HepG2 (cell line): ENCODE results near the gene MAP3K19. TPM values are rescaled to one million over a fixed set of nuclear protein-coding genes. Genes with fewer than 3 reads are reported as not detected.
A peak's percentile ranks its signal among the peaks of the same experiment; 100 is the strongest.

ENCODE experiments used
- ARHGAP35 ChIP-seq: sonication (generic); formaldehyde crosslinking; IDR thresholded peaks from 2 replicates; pipeline ENCODE4 v1.9.0; 2022; ENCODE audit warnings: mild to moderate bottlenecking, inconsistent platforms, moderate library complexity, missing genetic modification reagents, borderline replicate concordance
- FOXK1 ChIP-seq: sonication (generic); formaldehyde crosslinking; IDR thresholded peaks from 2 replicates; pipeline ENCODE4 v1.4.0; 2020; ENCODE audit warnings: low read depth, missing genetic modification reagents, borderline replicate concordance
- HHEX ChIP-seq: IDR thresholded peaks from 2 replicates; pipeline ENCODE4 v1.6.1; 2016; ENCODE audit warnings: control low read depth
- KAT2B ChIP-seq: fragments of 150-350 bp; IDR thresholded peaks from 2 replicates; pipeline ENCODE4 v1.6.1; 2014; ENCODE audit warnings: low read depth, low read length, borderline replicate concordance
- KLF11 ChIP-seq: IDR thresholded peaks from 2 replicates; pipeline ENCODE4 v1.6.1; 2016; ENCODE audit warnings: missing compliant biosample characterization
- KLF15 ChIP-seq: sonication (generic); formaldehyde crosslinking; IDR thresholded peaks from 2 replicates; pipeline ENCODE4 v1.8.1; 2023; ENCODE audit warnings: borderline replicate concordance, mild to moderate bottlenecking, inconsistent platforms, missing genetic modification reagents, mixed read lengths
- KLF9 ChIP-seq: IDR thresholded peaks from 2 replicates; pipeline ENCODE4 v1.6.1; 2016; ENCODE audit warnings: low read depth
- NFRKB ChIP-seq: fragments of 450-650 bp; IDR thresholded peaks from 2 replicates; pipeline ENCODE4 v1.6.1; 2017
- SNAI1 ChIP-seq: sonication (generic); formaldehyde crosslinking; IDR thresholded peaks from 2 replicates; pipeline ENCODE4 v1.5.0; 2020; ENCODE audit warnings: mild to moderate bottlenecking, missing genetic modification reagents, borderline replicate concordance
- SP4 ChIP-seq: sonication (generic); formaldehyde crosslinking; IDR thresholded peaks from 2 replicates; pipeline ENCODE4 v1.8.1; 2023; ENCODE audit warnings: mild to moderate bottlenecking, missing genetic modification reagents
- YY1 ChIP-seq: IDR thresholded peaks from 2 replicates; pipeline ENCODE4 v1.6.1; 2011; ENCODE audit warnings: low read length, low read depth, moderate library complexity, mild to moderate bottlenecking; ENCODE audit not compliant: insufficient read depth, insufficient replicate concordance
- ZFY ChIP-seq: sonication (generic); formaldehyde crosslinking; IDR thresholded peaks from 2 replicates; pipeline ENCODE4 v1.4.0; 2020; ENCODE audit warnings: missing genetic modification reagents
- ZNF317 ChIP-seq: sonication (generic); formaldehyde crosslinking; IDR thresholded peaks from 2 replicates; pipeline ENCODE4 v1.5.0; 2020; ENCODE audit warnings: mild to moderate bottlenecking, missing genetic modification reagents
- ZNF329 ChIP-seq: sonication (generic); formaldehyde crosslinking; IDR thresholded peaks from 2 replicates; pipeline ENCODE4 v1.9.0; 2021; ENCODE audit warnings: low read depth, mild to moderate bottlenecking, missing genetic modification reagents
- ZNF34 ChIP-seq: sonication (generic); formaldehyde crosslinking; IDR thresholded peaks from 2 replicates; pipeline ENCODE4 v1.4.0; 2020; ENCODE audit warnings: mild to moderate bottlenecking, missing genetic modification reagents, borderline replicate concordance
- ZNF775 ChIP-seq: sonication (generic); formaldehyde crosslinking; IDR thresholded peaks from 2 replicates; pipeline ENCODE4 v1.4.0; 2020; ENCODE audit warnings: missing genetic modification reagents, mild to moderate bottlenecking, moderate library complexity, borderline replicate concordance
- ZNF883 ChIP-seq: sonication (generic); formaldehyde crosslinking; IDR thresholded peaks from 2 replicates; pipeline ENCODE4 v1.5.1; 2020; ENCODE audit warnings: mild to moderate bottlenecking, missing genetic modification reagents; ENCODE audit errors: not compliant biosample characterization
- polyA plus RNA-seq, 8 experiments: library from polyadenylated mRNA; depleted of rRNA in 3 of 8; stranded (reverse) in 7 of 8; unstranded in 1 of 8; fragments of >200 nt; fragmentation: Illumina TruSeq in 4 of 8; extraction: Trizol in 4 of 8; gene quantifications; 2 replicates each; pipeline versions ENCODE4 v1.2.1 to v1.2.3, GENCODE V29; 2011 to 2016; ENCODE audit warnings: low read depth in 4 of 8, missing spikeins in 1 of 8, mixed read lengths in 1 of 8; ENCODE audit not compliant: insufficient read depth in 1 of 8
- total RNA-seq, 5 experiments: library from RNA; depleted of rRNA; stranded (reverse); fragments of >200 nt; fragmentation: Illumina TruSeq; extraction: Trizol; gene quantifications; 2 replicates each; pipeline ENCODE4 v1.2.3, GENCODE V29; 2016; ENCODE audit warnings: low read depth in 1 of 5
- TF ChIP-seq, protein P1 (sequence below), 2 experiments: sonication (generic) in 1 of 2; formaldehyde crosslinking in 1 of 2; IDR thresholded peaks; 2 replicates each; pipeline versions ENCODE4 v1.6.1 to v1.9.0; 2014 to 2022; ENCODE audit warnings: antibody characterized with exemption in 1 of 2, borderline replicate concordance in 1 of 2, inconsistent platforms in 1 of 2, low read depth in 1 of 2, missing genetic modification reagents in 1 of 2
- TF ChIP-seq, protein P2 (sequence below): sonication (generic); formaldehyde crosslinking; IDR thresholded peaks from 2 replicates; pipeline ENCODE4 v1.8.0; 2022; ENCODE audit warnings: mild to moderate bottlenecking, missing genetic modification reagents, moderate library complexity
- TF ChIP-seq, protein P3 (sequence below): sonication (generic); formaldehyde crosslinking; IDR thresholded peaks from 2 replicates; pipeline ENCODE4 v1.5.0; 2020; ENCODE audit warnings: missing genetic modification reagents, mild to moderate bottlenecking, borderline replicate concordance
- TF ChIP-seq, protein P4 (sequence below): IDR thresholded peaks from 2 replicates; pipeline ENCODE4 v1.6.1; 2012; ENCODE audit warnings: low read depth, low read length, improper control_type of control experiment

Gene MAP3K19
- total and polyA plus RNA-seq, 2 of the 13 experiments (the other 11 are each of a cell fraction or from before 2014, with no cell fraction given), result not detected

DNA sequence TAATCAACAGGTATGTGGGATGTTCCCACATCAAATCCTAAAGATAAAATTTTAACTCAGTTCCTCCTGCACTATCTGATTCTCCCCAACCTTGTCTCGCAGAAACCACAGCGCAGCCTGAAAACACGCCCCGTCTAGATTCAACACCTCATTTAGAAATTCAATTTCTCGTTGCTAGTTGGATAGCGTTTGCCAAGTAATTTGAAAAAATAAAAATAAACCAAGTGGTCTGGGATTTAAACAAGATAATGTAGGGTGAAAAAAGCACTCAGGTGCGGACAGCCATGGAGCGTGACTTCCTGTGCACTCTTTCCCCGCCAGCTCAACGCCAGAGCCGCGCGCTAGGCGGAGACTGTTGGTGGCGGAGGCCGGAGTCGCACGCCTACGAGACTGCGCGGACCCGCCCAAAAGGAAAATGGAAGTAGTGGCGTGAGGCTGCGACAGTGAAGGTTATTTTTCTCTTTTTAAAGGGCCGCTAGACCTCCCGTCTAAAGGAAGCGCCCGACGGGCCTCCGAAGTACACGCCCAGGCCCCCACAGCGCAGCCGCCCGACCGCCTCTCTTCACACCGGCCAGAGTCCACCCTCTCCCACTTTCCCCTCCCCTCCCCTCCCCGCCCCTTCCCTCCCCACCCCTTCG, 129.2 kb downstream of the MAP3K19 start (continued):
- no peak for TF ChIP-seq SP4 (CRISPR knock-in tag)
- TF ChIP-seq, protein P1, sequence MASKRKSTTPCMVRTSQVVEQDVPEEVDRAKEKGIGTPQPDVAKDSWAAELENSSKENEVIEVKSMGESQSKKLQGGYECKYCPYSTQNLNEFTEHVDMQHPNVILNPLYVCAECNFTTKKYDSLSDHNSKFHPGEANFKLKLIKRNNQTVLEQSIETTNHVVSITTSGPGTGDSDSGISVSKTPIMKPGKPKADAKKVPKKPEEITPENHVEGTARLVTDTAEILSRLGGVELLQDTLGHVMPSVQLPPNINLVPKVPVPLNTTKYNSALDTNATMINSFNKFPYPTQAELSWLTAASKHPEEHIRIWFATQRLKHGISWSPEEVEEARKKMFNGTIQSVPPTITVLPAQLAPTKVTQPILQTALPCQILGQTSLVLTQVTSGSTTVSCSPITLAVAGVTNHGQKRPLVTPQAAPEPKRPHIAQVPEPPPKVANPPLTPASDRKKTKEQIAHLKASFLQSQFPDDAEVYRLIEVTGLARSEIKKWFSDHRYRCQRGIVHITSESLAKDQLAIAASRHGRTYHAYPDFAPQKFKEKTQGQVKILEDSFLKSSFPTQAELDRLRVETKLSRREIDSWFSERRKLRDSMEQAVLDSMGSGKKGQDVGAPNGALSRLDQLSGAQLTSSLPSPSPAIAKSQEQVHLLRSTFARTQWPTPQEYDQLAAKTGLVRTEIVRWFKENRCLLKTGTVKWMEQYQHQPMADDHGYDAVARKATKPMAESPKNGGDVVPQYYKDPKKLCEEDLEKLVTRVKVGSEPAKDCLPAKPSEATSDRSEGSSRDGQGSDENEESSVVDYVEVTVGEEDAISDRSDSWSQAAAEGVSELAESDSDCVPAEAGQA (IDR thresholded peaks at IDR 0.05; ENCODE audit: low read depth), result no peak; the same call in 1 of the 2 replicates
- TF ChIP-seq, protein P1 (CRISPR knock-in tag; IDR thresholded peaks at IDR 0.05; ENCODE audit: borderline replicate concordance), result no peak
- TF ChIP-seq, protein P2, sequence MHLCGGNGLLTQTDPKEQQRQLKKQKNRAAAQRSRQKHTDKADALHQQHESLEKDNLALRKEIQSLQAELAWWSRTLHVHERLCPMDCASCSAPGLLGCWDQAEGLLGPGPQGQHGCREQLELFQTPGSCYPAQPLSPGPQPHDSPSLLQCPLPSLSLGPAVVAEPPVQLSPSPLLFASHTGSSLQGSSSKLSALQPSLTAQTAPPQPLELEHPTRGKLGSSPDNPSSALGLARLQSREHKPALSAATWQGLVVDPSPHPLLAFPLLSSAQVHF (CRISPR knock-in tag), result no peak
- 0 out of 2 replicates have a peak, but pooled peaks have one; percentile 75 for TF ChIP-seq ZNF329
- TF ChIP-seq ZNF34 (CRISPR knock-in tag), result no peak
- TF ChIP-seq ZNF775 (CRISPR knock-in tag), result no peak
- TF ChIP-seq ZFY (CRISPR knock-in tag), result no peak; the same call in 1 of the 2 replicates
- TF ChIP-seq KAT2B, result no peak
- no peak for TF ChIP-seq NFRKB
- TF ChIP-seq SNAI1 (CRISPR knock-in tag), result 0 out of 2 replicates have a peak, but pooled peaks have one; percentile 72
- TF ChIP-seq ZNF317, result peak; percentile 89
- TF ChIP-seq ARHGAP35 (CRISPR knock-in tag), result peak; percentile 68; the same call in 1 of the 2 replicates
- TF ChIP-seq YY1, result peak; percentile 83
- no peak for TF ChIP-seq KLF11 (CRISPR knock-in tag)
- TF ChIP-seq, protein P3, sequence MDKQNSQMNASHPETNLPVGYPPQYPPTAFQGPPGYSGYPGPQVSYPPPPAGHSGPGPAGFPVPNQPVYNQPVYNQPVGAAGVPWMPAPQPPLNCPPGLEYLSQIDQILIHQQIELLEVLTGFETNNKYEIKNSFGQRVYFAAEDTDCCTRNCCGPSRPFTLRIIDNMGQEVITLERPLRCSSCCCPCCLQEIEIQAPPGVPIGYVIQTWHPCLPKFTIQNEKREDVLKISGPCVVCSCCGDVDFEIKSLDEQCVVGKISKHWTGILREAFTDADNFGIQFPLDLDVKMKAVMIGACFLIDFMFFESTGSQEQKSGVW (CRISPR knock-in tag), result no peak
- no peak for TF ChIP-seq KLF9 (CRISPR knock-in tag)
- TF ChIP-seq FOXK1, result no peak; the same call in 1 of the 2 replicates
- TF ChIP-seq, protein P4, sequence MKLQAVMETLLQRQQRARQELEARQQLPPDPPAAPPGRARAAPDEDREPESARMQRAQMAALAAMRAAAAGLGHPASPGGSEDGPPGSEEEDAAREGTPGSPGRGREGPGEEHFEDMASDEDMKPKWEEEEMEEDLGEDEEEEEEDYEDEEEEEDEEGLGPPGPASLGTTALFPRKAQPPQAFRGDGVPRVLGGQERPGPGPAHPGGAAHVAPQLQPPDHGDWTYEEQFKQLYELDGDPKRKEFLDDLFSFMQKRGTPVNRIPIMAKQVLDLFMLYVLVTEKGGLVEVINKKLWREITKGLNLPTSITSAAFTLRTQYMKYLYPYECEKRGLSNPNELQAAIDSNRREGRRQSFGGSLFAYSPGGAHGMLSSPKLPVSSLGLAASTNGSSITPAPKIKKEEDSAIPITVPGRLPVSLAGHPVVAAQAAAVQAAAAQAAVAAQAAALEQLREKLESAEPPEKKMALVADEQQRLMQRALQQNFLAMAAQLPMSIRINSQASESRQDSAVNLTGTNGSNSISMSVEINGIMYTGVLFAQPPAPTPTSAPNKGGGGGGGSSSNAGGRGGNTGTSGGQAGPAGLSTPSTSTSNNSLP, result no peak
- TF ChIP-seq ZNF883 (CRISPR knock-in tag), result no peak
- no peak for TF ChIP-seq KLF15 (CRISPR knock-in tag)
- no peak for TF ChIP-seq HHEX (CRISPR knock-in tag)
